GM19452 (cell line): ENCODE measurements around the gene C20orf204.
"Not testable (repeated sequence)": the region's sequence is repeated elsewhere in the genome, so short reads cannot be mapped to it uniquely, and the experiment has no call there.

Experiments used
- ATAC-seq: cut with Tn5 transposase; IDR thresholded peaks from one replicate; pipeline ENCODE4 v1.9.1; 2021; ENCODE audit not compliant: unreplicated experiment

Gene C20orf204, protein sequence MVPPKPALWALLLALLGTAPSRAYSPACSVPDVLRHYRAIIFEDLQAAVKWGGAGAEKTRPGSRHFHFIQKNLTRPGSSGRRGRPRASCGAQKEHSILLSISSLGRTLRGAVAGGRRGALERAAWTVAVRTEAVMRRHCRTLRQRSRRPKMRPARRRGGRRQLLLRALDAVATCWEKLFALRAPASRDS

DNA sequence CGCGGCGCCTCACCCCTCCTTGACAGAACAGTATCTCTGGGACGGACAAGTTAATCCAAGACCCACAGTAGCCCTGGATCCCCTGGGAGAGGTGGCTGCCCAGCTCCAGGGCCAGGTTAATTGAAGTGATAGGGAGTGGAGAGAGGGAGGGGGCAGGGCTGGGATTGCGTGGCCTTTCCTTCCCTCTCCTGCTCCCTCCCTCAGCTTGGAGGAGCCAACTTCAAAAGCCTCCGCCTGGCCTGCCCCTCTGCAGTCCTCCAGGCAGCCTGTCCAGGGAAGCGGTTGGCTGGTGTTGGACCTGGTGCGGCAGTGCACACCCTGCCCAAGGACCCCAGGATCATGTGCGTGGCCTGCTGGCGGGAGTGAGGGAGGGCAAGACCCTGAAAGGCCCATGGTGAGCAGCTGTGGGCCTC is at the start of gene C20orf204:
TSS of gene C20orf204 (plus strand) at position 250 of the 413 bp plus-strand sequence. CDS start at position 392, 142 bp downstream.
- no peak for ATAC-seq

DNA sequence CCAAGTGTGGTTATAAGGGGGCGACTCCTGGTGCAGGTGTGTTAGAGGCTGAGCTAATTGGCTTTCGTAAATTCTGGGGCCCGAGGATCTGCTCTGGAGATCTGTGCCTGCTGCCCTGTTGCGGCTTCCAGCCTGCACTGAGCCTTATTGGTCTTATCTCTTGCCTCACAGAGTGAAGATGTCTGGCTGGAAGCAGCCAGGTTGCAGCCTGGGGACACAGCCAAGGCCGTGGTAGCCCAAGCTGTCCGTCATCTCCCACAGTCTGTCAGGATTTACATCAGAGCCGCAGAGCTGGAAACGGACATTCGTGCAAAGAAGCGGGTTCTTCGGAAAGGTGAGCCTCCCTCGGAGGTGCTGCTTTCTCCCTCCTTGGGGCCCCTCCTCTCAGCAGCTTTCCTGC is 35.1 kb upstream of the C20orf204 start:
- no peak for ATAC-seq

DNA sequence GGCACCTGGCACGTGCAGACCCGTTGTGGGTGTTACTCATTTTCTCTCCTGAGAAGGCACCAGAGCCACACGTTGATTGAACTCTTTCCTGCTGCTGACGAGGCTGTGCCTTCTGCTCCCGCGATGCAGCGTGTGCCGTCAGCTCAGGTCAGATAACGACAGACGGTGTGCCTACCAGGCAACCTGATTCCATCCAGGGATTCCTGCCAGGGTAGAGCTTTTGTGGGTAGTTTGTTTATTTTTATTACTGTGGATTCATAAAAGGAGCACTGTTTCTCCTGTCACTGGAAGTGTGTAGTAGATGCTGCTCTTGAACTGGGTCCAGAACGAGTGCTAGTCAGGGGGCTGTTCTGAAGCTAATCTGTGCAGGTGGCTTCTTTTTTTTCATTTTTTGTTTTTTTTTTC is 34.4 kb upstream of the C20orf204 start:
- no peak for ATAC-seq

DNA sequence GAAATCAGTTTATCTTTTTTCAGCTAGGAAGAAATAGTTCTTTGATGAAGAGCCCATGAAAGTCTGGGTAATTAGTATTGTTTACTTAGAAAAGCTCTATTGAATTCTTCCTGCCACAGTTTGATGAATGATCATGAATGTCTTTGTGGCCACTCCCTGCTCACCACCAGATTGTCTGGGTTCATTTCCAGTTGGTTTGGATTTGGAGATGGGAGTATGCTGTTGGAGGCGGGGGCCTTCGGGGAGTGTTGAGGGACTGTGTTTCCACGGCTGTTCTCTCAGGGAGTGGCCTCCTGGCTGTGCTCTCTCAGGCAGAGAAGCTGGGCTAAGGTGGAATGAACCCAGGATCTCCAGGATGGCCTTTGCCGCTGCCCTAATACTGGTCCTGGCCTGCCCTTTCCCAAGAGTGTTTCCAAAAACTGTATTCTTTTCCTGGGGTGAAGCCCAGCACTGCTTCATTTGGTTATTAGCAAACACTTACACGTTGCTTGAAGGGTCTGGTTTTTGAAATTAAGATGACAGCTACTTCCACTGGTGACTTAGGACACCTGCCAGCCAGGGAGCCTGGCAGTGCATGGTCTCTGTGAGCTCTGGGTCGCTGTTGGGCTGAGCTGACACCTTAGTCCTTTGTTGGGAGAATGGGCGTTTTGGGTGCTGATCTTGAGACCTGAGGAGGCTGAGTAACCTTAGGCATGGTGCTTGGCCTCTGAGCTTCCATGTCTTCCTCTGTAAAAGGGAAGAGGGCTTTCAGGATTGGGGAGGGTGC is 31.8 kb upstream of the C20orf204 start:
- ATAC-seq, result no peak

DNA sequence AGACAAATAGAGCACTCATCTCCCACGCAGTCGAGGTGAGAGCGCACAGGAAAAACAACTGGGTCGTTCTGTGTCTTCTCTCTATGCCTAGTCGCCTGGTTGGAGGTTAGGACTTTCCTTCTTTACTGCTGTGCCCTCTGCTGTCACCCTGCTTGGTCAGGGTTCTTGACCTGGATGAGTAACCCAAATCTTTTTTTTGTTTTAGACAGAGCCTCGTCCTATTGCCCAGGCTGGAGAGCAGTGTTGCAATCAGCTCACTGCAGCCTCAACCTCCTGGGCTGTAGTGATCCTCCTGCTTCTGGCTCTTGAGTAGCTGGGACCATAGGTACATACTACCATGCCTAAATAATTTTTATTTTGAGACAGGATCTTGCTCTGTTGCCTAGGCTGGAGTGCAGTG is 30.6 kb upstream of the C20orf204 start:
- no peak for ATAC-seq

DNA sequence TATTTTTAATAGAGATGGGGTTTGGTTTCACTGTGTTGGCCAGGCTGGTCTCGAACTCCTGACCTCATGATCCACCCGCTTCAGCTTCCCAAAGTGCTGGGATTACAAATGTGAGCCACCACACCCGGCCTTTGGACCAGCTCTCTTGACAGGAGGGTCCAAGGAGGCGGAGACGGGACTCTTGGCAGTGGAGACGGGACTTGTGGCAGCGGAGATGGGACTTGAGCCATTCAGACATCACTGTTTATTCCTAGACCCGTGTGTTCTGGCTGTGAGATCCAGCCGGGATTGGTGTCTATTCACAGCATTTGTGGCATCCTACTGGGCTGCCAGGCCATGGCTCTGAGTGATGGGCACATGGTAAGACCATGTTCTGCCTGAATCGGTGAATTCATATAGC is 29.5 kb upstream of the C20orf204 start:
- no peak for ATAC-seq

DNA sequence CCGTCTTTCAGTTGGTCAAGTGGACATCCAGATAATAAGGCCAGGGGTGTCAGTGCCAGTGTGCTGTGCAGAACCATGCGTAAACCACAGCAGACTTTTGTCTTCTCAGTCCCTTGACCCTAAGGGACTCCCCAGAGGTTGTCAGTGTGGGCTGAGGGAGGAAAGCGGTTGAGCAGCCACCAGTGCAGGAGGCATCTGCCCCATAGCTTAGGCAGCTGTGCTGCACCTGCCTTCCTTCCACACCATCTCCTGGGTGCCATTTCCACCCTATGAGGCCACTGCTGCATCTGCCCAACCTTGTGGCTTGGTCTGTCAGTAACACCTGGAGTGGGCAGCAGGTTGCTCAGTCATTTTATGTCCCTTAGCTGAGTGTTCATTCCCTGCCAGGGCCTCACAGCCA is 29.1 kb upstream of the C20orf204 start:
- no peak for ATAC-seq

DNA sequence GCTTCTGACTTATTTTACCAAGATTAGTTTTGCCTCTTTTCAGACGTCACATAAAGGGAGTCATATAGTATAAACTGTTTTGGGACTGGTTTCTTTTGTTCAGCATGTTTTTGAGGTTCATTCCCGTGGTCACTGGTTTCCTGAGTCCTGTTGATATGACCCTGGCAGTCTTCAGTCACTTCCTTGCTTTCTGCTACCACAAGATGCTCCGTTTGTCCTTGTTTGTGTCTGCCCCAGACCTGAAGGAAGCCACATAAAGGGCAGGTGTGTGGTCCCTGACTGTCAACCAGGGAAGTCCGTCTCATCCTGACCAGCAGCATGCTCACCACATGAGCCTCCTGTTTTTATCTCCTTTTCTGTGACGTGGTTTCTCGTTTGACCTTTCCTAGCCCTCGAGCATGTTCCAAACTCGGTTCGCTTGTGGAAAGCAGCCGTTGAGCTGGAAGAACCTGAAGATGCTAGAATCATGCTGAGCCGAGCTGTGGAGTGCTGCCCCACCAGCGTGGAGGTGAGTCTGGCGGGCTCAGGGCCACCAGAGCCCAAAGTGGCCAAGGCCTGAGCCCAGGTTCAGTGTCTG is 26.1 kb upstream of the C20orf204 start:
- no peak for ATAC-seq

DNA sequence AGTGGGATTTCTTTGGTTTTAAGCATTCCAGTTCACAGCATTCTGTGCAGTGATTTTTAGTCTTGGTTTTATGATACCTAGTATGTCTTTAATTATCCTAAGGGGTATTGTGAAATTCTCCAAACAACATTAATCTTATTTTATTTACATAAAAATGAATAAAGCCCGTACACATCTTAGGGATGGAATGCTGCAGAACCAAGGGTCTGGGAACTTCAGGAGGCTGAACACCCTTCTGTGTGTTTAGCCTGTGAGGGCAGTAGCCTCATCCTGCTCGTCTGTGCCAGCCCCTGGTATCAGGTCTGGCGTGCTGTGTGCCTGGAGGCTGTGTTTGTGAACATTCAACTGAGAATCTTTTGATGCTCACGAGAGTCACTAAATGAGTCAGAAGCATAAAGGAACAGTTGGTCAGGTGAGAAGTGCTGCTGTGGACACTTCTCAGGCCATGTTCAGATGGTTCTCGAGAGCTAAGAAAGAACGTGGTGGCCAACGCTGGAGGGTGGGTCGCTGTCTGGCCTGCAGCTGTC is 25.2 kb upstream of the C20orf204 start:
- no peak for ATAC-seq

DNA sequence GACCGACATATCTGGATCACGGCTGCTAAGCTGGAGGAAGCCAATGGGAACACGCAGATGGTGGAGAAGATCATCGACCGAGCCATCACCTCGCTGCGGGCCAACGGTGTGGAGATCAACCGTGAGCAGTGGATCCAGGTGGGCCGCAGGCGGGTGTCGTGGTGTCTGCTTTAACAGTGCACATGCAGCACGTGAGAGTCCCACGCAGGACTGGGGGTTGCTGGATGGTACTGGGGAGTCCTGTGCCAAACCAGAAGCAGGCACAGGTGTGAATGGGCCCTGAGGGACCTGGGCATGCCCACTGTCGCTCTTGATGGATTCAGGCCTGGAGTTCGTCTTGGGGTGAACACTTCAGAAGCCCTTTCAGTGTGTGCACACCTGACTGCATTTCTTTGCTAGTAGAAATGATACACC is 24.6 kb upstream of the C20orf204 start:
- ATAC-seq, result no peak

DNA sequence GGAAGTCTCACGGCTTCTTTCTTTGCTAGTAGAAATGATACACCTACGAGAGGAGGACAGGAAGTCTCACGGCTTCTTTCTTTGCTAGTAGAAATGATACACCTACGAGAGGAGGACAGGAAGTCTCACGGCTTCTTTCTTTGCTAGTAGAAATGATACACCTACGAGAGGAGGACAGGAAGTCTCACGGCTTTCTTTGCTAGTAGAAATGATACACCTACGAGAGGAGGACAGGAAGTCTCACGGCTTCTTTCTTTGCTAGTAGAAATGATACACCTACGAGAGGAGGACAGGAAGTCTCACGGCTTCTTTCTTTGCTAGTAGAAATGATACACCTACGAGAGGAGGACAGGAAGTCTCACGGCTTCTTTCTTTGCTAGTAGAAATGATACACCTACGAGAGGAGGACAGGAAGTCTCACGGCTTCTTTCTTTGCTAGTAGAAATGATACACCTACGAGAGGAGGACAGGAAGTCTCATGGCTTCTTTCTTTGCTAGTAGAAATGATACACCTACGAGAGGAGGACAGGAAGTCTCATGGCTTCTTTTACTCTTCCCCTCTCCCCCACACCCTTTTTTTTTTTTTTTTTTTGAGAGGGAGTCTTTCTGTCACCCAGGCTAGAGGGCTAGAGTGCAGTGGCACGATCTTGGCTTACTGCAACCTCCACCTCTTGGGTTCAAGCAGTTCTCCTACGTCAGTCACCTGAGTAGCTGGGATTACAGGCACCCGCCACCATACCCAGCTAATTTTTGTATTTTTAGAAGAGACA is 23.4 kb upstream of the C20orf204 start:
- not testable (repeated sequence) for ATAC-seq

DNA sequence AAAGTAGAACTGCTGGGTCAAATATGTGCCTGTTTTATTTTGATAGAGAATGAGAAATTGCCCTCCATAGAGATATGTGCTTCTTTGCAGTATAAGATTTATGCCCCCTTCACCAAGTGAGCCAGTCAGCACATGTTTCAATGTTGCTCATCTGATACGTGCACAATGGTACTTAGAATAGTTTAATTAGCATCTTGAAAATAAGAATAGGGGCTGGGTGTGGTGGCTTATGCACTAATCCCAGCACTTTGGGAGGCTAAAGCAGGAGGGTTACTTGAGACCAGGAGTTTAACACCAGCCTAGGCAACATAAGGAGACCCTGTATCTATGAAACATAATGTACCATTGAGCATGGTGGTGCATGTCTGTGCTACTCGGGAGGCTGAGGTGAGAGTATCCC is 20.3 kb upstream of the C20orf204 start:
- no peak for ATAC-seq

DNA sequence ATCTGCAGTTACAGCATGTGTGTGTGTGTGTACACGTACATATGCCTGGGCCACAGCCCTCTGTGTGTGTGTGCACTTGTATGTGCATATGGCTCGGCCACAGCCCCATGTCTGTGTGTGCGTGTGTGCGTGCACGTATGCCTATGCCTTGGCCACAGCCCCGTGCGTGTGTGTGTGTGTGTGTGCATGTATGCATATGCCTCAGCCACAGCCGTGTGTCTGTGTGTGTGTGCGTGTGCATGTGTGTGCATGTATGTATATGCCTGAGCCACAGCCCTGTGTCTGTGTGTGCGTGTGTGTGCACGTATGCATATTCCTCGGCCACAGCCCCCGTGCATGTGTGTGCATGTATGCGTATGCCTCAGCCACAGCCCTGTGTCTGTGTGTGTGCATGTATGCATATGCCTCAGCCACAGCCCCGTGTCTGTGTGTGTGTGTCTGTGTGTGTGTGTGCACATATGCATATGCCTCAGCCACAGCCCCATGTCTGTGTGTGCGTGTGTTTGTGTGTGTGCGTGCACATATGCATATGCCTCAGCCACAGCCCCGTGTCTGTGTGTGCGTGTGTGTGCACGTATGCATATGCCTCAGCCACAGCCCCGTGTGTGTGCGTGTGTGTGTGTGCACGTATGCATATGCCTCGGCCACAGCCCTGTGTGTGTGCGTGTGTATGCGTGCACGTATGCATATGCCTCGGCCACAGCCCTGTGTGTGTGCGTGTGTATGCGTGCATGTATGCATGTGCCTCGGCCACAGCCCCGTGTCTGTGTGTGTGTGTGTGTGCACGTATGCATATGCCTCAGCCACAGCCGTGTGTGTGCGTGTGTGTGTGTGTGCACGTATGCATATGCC is 14.6 kb upstream of the C20orf204 start:
- ATAC-seq, result no peak

DNA sequence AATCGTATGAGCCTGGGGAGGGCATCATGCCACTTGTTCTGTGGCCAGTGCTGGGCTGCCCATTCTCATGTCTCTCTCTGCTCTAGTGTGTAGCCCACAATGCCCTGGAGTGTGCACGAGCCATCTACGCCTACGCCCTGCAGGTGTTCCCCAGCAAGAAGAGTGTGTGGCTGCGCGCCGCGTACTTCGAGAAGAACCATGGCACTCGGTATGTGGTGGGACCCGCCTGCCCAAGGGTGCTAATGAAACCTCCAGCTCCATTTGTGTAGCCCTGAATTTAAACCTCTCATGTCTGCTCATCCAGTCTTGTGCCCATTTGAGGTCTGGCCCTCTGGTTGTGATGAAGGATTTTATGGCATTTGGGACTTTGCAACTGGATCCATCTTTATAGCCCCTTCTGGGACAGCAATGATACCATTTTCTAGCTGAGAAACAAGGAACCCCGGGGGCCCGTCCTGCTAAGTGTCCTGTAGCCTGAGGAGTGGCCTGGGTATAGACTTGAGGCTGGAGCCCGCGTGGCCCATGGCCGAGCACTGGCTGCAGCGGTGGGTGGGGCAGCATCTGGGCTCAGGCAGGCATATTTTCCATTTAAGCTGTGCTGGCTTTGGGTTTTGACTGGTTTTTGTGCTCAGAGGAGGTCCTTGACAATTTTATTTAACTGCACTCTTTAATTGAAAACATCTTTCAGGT is 13.2 kb upstream of the C20orf204 start:
- ATAC-seq, result no peak

DNA sequence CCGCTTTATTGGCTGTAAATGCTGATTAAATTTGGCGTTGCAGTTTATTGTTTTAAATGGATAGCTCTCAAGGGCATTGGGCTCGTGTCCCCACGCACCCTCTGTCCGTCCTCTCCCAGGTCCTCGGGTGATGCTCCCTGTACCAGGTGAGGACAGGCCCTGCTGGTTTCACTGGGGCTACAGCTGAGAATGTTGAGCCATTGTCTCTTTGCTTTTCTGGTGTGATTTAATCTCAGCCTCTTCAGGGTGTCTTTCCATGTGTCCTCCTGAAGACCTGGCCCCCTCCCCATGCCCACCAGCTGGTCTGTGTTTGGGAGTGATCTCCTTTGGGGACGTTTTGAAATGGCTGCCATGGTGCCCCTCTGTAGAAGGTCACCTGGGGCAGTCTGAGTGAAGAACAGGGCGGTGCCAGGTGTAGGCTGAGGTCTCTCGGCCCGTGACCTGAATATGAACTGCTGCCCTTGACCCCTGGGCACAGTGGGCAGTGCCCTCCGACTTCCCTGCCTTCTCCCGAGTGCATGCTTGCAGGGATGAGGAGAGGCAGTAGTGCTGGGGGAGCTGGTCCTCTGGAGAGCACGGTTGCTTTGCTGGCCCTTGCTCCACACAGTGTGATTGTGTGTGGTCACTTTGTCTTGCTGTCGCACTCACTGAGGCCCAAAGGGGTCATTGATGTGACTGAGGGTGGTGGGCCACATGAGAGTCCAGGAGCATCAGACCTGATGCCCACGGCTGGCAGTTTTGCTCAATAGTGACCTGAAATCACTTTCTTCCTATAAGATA is 12.4 kb upstream of the C20orf204 start:
- no peak for ATAC-seq

DNA sequence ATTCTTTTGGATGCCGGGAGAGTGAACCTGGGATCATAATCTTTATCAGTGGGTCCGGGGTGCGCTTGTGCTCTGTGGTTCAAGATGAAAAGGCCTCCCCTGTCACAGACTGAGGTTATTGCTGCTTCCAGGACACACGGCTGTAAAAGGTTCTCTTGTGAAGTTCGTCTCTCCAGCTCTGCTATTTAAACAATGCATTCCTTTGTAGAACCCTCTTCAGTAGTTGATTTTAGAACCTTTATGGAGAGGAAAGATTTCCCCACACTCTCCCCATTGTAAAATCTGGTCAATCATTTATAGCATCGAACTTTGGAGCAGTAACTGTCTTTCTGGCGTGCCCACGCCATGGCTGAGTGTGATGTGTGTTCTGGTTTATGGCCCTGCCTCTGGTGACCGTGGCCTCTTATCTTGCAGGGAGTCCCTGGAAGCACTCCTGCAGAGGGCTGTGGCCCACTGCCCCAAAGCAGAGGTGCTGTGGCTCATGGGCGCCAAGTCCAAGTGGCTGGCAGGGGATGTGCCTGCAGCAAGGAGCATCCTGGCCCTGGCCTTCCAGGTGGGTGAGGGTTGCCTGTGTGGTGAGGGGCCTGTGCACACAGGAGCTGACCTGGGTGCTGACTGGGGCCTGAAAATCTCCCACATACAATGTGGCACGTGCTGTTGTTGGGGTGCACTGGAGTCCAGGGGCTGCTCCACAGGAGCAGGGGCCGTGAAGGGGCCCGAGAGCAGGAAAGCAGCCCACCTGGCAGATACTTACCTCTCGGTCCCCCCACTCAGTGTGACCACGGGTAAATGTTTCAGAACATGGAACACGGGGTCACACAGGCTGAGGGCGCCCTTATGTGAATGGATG is 11.6 kb upstream of the C20orf204 start:
- no peak for ATAC-seq

DNA sequence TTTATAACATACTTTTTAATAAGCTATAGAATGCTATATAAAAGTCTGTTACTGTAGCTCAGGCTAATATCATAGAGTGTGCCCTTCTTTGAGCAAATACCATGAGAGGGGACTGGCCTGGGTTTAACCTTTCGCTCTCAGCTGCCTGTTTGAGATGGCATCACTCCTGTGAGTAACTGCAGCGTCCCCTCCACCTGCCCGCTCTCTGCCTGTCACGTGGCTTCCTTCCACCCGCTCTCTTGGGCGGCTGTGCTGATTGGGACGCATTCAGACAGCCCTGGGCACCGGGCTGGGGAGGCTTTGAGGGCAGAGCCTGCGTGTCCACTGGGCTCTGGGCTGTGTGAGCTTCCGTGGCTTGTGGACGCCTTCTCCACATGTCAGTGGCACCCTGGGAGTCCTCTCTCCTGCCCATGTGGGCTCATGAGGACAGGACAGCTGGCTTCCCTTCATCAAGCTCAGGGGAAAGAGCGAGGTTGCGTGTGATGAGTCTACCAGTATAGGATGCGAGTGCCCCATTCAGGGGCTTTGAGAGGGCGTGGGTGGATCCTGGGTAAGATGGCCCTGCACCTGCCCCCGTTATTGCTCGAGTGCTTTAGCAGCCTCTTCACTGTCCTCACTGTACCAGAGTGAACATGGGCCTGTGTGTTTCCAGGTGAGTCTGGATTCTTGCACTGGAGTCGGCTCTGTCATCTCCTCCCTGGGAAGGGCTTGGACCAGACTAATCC is 10.7 kb upstream of the C20orf204 start:
- no peak for ATAC-seq
